Measurements from ENCODE around the gene SNX21. TPM values are rescaled to one million over a fixed set of nuclear protein-coding genes. Genes with fewer than 3 reads are reported as not detected.
A peak's percentile ranks its signal among the peaks of the same experiment; 100 is the strongest.

The SNX21 gene
- total RNA-seq, 1 experiment from 2014 or later: 9.8 TPM

DNA sequence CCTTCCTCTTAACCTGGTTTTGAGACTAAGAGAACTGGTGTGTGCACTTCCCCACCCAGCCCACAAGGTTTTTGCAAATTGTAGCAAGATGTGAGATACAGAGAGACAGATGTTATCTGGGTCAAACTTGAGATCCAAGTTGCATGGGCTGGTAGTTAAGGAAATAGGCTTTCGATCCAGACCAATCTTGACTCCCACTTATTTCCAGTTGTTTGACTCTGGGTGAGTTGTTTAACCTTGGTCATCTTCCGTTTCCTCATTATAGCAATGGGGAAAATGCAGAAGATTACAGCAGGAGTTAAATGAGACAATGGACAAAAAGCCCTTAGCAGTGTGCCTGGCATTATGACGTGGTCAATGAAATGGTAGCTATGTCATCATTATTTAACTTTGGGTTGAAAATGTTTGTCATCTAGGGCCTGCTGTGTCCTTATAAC is 1.7 kb downstream of the SNX21 start:
- H3K27ac ChIP-seq: no peak overlapping the region
- POLR2A ChIA-PET (ENCODE audit: unreplicated experiment): interaction anchor here (0.5 to 0.6 kb wide), 3 partner anchors 16 to 876 kb away, joined by 3 to 8 read pairs (median 4); partner anchors contain the start of gene ZSWIM1

DNA sequence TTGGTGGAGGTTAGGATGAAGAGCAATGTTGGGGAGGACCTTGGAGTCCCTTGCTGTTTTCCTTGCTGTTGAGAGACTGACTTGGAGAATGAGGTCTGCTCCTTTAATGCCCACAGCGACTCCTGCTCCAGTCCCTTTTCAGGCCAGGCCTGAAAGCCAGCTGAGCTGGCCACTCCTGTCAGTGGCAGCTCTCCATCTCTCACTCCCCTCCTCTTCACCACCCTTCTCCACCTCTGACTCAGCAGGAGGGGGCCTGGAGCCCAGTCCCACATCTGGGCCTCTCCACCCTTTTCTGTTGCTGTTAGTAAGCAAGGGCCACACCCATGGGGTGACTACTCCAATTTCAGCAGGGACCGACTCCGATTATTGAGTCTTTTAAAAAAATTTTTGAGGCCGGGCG is 2.2 kb downstream of the SNX21 start:
- Histone ChIP-seq H3K27ac (no peak overlapping the region), H3K4me1 (replicated peaks; ENCODE audit: insufficient read depth) (peaks cover 18% of the 10 kb centered on the region), H3K36me3 (ENCODE audit: low read depth) (no peaks in the 10 kb centered on the region), H4K20me1 (ENCODE audit: insufficient read depth) (no peaks in the 10 kb centered on the region), H3K9me2 (ENCODE audit: insufficient read depth) (no peaks in the 10 kb centered on the region), H3K27me3 (ENCODE audit: insufficient read depth, low read depth) (no peaks in the 10 kb centered on the region), H3K9me3 (ENCODE audit: insufficient read depth, low read depth) (no peaks in the 10 kb centered on the region), H3F3A (ENCODE audit: insufficient read depth, low read depth) (peaks cover 31% of the 10 kb centered on the region), H2AFZ (no peak overlapping the region), H3K79me2 (ENCODE audit: low read depth) (no peaks in the 10 kb centered on the region), H3K4me2 (peak overlapping the region; percentile 11; the same call in 1 of the 2 replicates), H3K4me3 (no peak overlapping the region)
- POLR2A ChIA-PET (ENCODE audit: unreplicated experiment): interaction anchor here (0.5 to 0.6 kb wide), 2 partner anchors 16 to 877 kb away, joined by 3 to 8 read pairs; no protein-coding TSS in a partner anchor
- DNase-seq: peak in 1 of 2 experiments; percentile 33
- CTCF ChIA-PET: interaction anchor here (0.7 kb wide), 1 partner anchor 65 kb away, joined by 3 read pairs; no protein-coding TSS in a partner anchor
- BruUV-seq (replicated peaks): no TSS peak
- TF ChIP-seq, protein P1, sequence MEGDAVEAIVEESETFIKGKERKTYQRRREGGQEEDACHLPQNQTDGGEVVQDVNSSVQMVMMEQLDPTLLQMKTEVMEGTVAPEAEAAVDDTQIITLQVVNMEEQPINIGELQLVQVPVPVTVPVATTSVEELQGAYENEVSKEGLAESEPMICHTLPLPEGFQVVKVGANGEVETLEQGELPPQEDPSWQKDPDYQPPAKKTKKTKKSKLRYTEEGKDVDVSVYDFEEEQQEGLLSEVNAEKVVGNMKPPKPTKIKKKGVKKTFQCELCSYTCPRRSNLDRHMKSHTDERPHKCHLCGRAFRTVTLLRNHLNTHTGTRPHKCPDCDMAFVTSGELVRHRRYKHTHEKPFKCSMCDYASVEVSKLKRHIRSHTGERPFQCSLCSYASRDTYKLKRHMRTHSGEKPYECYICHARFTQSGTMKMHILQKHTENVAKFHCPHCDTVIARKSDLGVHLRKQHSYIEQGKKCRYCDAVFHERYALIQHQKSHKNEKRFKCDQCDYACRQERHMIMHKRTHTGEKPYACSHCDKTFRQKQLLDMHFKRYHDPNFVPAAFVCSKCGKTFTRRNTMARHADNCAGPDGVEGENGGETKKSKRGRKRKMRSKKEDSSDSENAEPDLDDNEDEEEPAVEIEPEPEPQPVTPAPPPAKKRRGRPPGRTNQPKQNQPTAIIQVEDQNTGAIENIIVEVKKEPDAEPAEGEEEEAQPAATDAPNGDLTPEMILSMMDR (conservative IDR thresholded peaks at IDR 0.05): no peak
- TF ChIP-seq EZH2 (IDR thresholded peaks at IDR 0.05; ENCODE audit: low read depth): no peak
- intact Hi-C loops (cut with micrococcal nuclease; ENCODE audit: unreplicated experiment): no loop called here

More for the DNA sequence above, 1.7 kb downstream of the SNX21 start:
- intact Hi-C loops (cut with micrococcal nuclease; ENCODE audit: unreplicated experiment): no loop called here
- Histone ChIP-seq H4K20me1 (ENCODE audit: insufficient read depth) (no peaks in the 10 kb centered on the region), H3K4me1 (replicated peaks; ENCODE audit: insufficient read depth) (peaks cover 18% of the 10 kb centered on the region), H2AFZ (no peak overlapping the region), H3K79me2 (ENCODE audit: low read depth) (no peaks in the 10 kb centered on the region), H3K27me3 (ENCODE audit: insufficient read depth, low read depth) (no peaks in the 10 kb centered on the region), H3F3A (ENCODE audit: insufficient read depth, low read depth) (peaks cover 35% of the 10 kb centered on the region), H3K36me3 (ENCODE audit: low read depth) (no peaks in the 10 kb centered on the region), H3K9me3 (ENCODE audit: insufficient read depth, low read depth) (no peaks in the 10 kb centered on the region), H3K4me2 (peak overlapping the region; percentile 11; the same call in 1 of the 2 replicates), H3K9me2 (ENCODE audit: insufficient read depth) (no peaks in the 10 kb centered on the region), H3K4me3 (no peak overlapping the region)
- CTCF ChIA-PET: no interaction called here
- TF ChIP-seq EZH2 (IDR thresholded peaks at IDR 0.05; ENCODE audit: low read depth): no peak
- TF ChIP-seq, protein P1 (conservative IDR thresholded peaks at IDR 0.05): no peak
- no peak for DNase-seq
- no TSS peak for BruUV-seq (replicated peaks)

DNA sequence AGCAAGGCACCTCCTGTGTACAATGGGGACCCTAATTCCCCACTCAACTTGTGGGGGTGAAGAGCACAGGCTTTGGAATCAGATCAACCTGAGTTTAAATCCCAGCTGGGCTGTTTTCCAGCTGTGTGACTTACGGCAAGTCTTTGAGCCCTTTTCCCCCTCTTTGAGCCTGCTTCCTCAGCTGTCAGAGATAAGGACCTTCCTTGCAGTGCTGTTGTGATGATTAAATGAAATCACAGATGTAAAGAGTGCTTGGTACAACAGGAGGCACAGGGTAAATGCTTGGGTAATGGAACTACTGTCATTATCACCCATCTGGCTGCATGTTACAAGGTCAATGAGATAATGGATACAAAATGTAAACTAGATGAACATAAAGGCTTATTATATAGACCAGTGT is 3.2 kb downstream of the SNX21 start:
- peaks cover 18% of the 10 kb centered on the region for H3K4me1 ChIP-seq (replicated peaks; ENCODE audit: insufficient read depth)
- DNase-seq: no peak
- intact Hi-C loops (cut with micrococcal nuclease; ENCODE audit: unreplicated experiment): no loop called here
- TF ChIP-seq, protein P1 (conservative IDR thresholded peaks at IDR 0.05): no peak
- TF ChIP-seq EZH2 (IDR thresholded peaks at IDR 0.05; ENCODE audit: low read depth): no peak
- no peaks in the 10 kb centered on the region for H3K9me3 ChIP-seq (ENCODE audit: insufficient read depth, low read depth)
- H3K36me3 ChIP-seq (ENCODE audit: low read depth): no peaks in the 10 kb centered on the region
- no peaks in the 10 kb centered on the region for H4K20me1 ChIP-seq (ENCODE audit: insufficient read depth)
- CTCF ChIA-PET: interaction anchor here (0.6 kb wide), 1 partner anchor 65 kb away, joined by 3 read pairs; no protein-coding TSS in a partner anchor
- POLR2A ChIA-PET (ENCODE audit: unreplicated experiment): interaction anchor here (0.7 kb wide), 1 partner anchor 317 kb away, joined by 3 read pairs; no protein-coding TSS in a partner anchor
- no peaks in the 10 kb centered on the region for H3K27me3 ChIP-seq (ENCODE audit: insufficient read depth, low read depth)
- H2AFZ ChIP-seq: no peak overlapping the region
- H3F3A ChIP-seq (ENCODE audit: insufficient read depth, low read depth): peaks cover 31% of the 10 kb centered on the region
- no peak overlapping the region for H3K4me3 ChIP-seq
- no peak overlapping the region for H3K27ac ChIP-seq
- H3K9me2 ChIP-seq (ENCODE audit: insufficient read depth): no peaks in the 10 kb centered on the region
- TSS peak; percentile 2 for BruUV-seq (replicated peaks)
- no peaks in the 10 kb centered on the region for H3K79me2 ChIP-seq (ENCODE audit: low read depth)
- no peak overlapping the region for H3K4me2 ChIP-seq

Data from PC-9 (cell line).